Subcutaneous adipose tissue (tissue), 4 donors: ENCODE data around the gene PRKAG1. TPM values are rescaled to one million over a fixed set of nuclear protein-coding genes. Genes with fewer than 3 reads are reported as not detected.

ENCODE experiments used
- CTCF ChIP-seq: fragments of 450-650 bp; IDR thresholded peaks from one replicate; pipeline ENCODE4 v1.5.1; 2016; ENCODE audit warnings: low read depth, mild to moderate bottlenecking, control low read depth, antibody characterized with exemption, moderate library complexity
- total RNA-seq, 4 donors: library from RNA; depleted of rRNA; stranded (reverse); fragments of >200 nt; gene quantifications; one replicate each; pipeline ENCODE4 v1.1.0, GENCODE V29; 2016

PRKAG1 gene
- total RNA-seq, 4 donors from 2014 or later = 57.7 to 67.4 (median 59.7) TPM

GRCh38 chr12:49059045-49059298 lies 40.4 kb upstream of the PRKAG1 start:
- TF ChIP-seq CTCF = no peak

GRCh38 chr12:49058366-49059044 lies 39.9 kb upstream of the PRKAG1 start:
- no peak for TF ChIP-seq CTCF

GRCh38 chr12:49057888-49058287 lies 39.3 kb upstream of the PRKAG1 start:
- no peak for TF ChIP-seq CTCF

GRCh38 chr12:49055978-49056754 lies 37.6 kb upstream of the PRKAG1 start:
- TF ChIP-seq CTCF = no peak

- no peak for TF ChIP-seq CTCF
Observed at GRCh38 chr12:49055092-49055491, 36.5 kb upstream of the PRKAG1 start.

- TF ChIP-seq CTCF = no peak
Observed at GRCh38 chr12:49054524-49054923, 35.9 kb upstream of the PRKAG1 start.

- TF ChIP-seq CTCF = no peak
Observed at GRCh38 chr12:49054096-49054495, 35.5 kb upstream of the PRKAG1 start.
